SK-N-SH treated with all-trans-retinoic acid at 6 μM for 48 hours (cell line): ENCODE measurements around the gene ADARB2.

Experiments used
- ATAC-seq: fragments of 200-7000 bp; cut with Tn5 transposase; 3 replicates; pipeline ENCODE4 v1.9.1; 2020; ENCODE audit warnings: mild to moderate bottlenecking, moderate library complexity
- ARNTL ChIP-seq: fragments of 450-650 bp; formaldehyde crosslinking; IDR thresholded peaks from 2 replicates; pipeline ENCODE4 v1.5.0; 2020; ENCODE audit warnings: low read depth, mild to moderate bottlenecking, moderate library complexity, borderline replicate concordance
- CSDC2 ChIP-seq: fragments of 250-450 bp; sonication (Bioruptor Pico); IDR thresholded peaks from 2 replicates; pipeline ENCODE4 v1.5.0; 2020; ENCODE audit warnings: mild to moderate bottlenecking, moderate library complexity
- ESRRG ChIP-seq: fragments of 250-450 bp; sonication (Bioruptor Pico); IDR thresholded peaks from 2 replicates; pipeline ENCODE4 v1.6.1; 2021; ENCODE audit warnings: mild to moderate bottlenecking
- GLIS3 ChIP-seq: fragments of 250-450 bp; sonication (Bioruptor Pico); IDR thresholded peaks from 2 replicates; pipeline ENCODE4 v1.5.0; 2020; ENCODE audit warnings: mild to moderate bottlenecking, moderate library complexity
- ISL1 ChIP-seq: fragments of 250-450 bp; sonication (Bioruptor Pico); IDR thresholded peaks from 2 replicates; pipeline ENCODE4 v2.1.2; 2022; ENCODE audit warnings: mild to moderate bottlenecking, moderate library complexity
- OSR1 ChIP-seq: fragments of 250-450 bp; sonication (Bioruptor Pico); IDR thresholded peaks from 2 replicates; pipeline ENCODE4 v1.8.0; 2022; ENCODE audit warnings: moderate library complexity, mild to moderate bottlenecking, inconsistent platforms
- PPARA ChIP-seq: fragments of 250-450 bp; sonication (Bioruptor Pico); IDR thresholded peaks from 2 replicates; pipeline ENCODE4 v1.5.0; 2020; ENCODE audit warnings: mild to moderate bottlenecking, borderline replicate concordance
- RARB ChIP-seq: fragments of 250-450 bp; sonication (Bioruptor Pico); IDR thresholded peaks from 2 replicates; pipeline ENCODE4 v1.8.0; 2021; ENCODE audit warnings: mild to moderate bottlenecking, moderate library complexity
- SNAI2 ChIP-seq: fragments of 250-450 bp; sonication (Bioruptor Pico); IDR thresholded peaks from 2 replicates; pipeline ENCODE4 v1.5.0; 2020; ENCODE audit warnings: mild to moderate bottlenecking, moderate library complexity
- TCF4 ChIP-seq: fragments of 250-450 bp; sonication (Bioruptor Pico); IDR thresholded peaks from 2 replicates; pipeline ENCODE4 v1.8.0; 2021; ENCODE audit warnings: mild to moderate bottlenecking, moderate library complexity, borderline replicate concordance
- TOX ChIP-seq: fragments of 250-450 bp; sonication (Bioruptor Pico); IDR thresholded peaks from 2 replicates; pipeline ENCODE4 v1.8.0; 2021; ENCODE audit warnings: mild to moderate bottlenecking, moderate library complexity, borderline replicate concordance
- ZC3H10 ChIP-seq: fragments of 250-450 bp; sonication (Bioruptor Pico); IDR thresholded peaks from 2 replicates; pipeline ENCODE4 v1.5.1; 2021; ENCODE audit warnings: mild to moderate bottlenecking, moderate library complexity
- ZFP3 ChIP-seq: fragments of 250-450 bp; sonication (Bioruptor Pico); IDR thresholded peaks from 2 replicates; pipeline ENCODE4 v1.5.0; 2020; ENCODE audit warnings: mild to moderate bottlenecking, moderate library complexity
- ZFP30 ChIP-seq: fragments of 450-650 bp; formaldehyde crosslinking; IDR thresholded peaks from 2 replicates; pipeline ENCODE4 v1.5.0; 2022; ENCODE audit warnings: mild to moderate bottlenecking, moderate library complexity
- ZNF565 ChIP-seq: fragments of 450-650 bp; formaldehyde crosslinking; conservative IDR thresholded peaks from 2 replicates; pipeline ENCODE4 v1.5.0; 2020; ENCODE audit warnings: low read depth, mild to moderate bottlenecking, moderate library complexity
- ZNF70 ChIP-seq: fragments of 450-650 bp; formaldehyde crosslinking; IDR thresholded peaks from 2 replicates; pipeline ENCODE4 v1.5.0; 2020; ENCODE audit warnings: mild to moderate bottlenecking, moderate library complexity
- TF ChIP-seq, protein P1 (sequence below): fragments of 250-450 bp; sonication (Bioruptor Pico); IDR thresholded peaks from 2 replicates; pipeline ENCODE4 v1.5.1; 2020; ENCODE audit warnings: low read depth, mild to moderate bottlenecking, moderate library complexity
- TF ChIP-seq, protein P2 (sequence below): fragments of 250-450 bp; sonication (Bioruptor Pico); IDR thresholded peaks from 2 replicates; pipeline ENCODE4 v1.8.0; 2020; ENCODE audit warnings: mild to moderate bottlenecking, moderate library complexity, borderline replicate concordance
- TF ChIP-seq, protein P3 (sequence below): fragments of 250-450 bp; sonication (Bioruptor Pico); IDR thresholded peaks from 2 replicates; pipeline ENCODE4 v1.5.0; 2020; ENCODE audit warnings: mild to moderate bottlenecking, moderate library complexity
- TF ChIP-seq, protein P4 (sequence below): fragments of 250-450 bp; sonication (Bioruptor Pico); IDR thresholded peaks from 2 replicates; pipeline ENCODE4 v1.5.1; 2021; ENCODE audit warnings: mild to moderate bottlenecking, moderate library complexity
- TF ChIP-seq, protein P5 (sequence below): fragments of 250-450 bp; sonication (Bioruptor Pico); IDR thresholded peaks from 2 replicates; pipeline ENCODE4 v1.8.0; 2021; ENCODE audit warnings: low read depth, mild to moderate bottlenecking, moderate library complexity, borderline replicate concordance

ADARB2 gene

DNA sequence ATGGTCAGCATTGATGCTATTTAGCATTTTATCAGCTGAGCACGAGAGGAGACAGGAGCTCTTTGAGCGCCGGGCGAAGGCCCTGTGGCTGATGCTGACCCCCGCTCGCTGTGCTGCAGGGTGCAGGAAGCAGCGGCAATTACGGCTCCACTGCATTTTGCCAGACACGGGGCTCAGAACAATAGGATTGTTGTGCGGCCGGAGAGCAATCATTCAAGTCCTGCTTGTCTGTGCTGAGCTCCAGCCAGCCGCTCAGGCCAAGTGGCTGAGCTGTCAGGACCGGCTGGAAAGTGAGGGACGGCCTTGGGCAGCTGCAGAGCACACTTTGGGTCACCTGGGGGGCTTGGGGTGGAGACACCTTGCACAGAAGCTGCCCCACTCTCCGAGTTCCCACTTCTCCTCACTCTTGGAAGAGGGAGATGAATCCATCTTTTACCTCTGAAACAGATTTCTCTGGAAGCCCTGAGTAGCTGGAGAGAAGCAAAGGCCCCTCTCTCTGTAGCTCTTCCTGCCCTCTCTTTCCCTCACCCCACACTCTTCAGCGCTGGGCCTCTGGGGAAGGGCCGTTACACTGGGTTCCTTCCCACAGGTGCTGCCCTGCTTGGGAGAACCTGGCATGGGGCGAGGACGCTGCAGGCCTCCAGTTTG, 17.3 kb upstream of the ADARB2 start:
- TF ChIP-seq TCF4 = no peak
- TF ChIP-seq, protein P1, sequence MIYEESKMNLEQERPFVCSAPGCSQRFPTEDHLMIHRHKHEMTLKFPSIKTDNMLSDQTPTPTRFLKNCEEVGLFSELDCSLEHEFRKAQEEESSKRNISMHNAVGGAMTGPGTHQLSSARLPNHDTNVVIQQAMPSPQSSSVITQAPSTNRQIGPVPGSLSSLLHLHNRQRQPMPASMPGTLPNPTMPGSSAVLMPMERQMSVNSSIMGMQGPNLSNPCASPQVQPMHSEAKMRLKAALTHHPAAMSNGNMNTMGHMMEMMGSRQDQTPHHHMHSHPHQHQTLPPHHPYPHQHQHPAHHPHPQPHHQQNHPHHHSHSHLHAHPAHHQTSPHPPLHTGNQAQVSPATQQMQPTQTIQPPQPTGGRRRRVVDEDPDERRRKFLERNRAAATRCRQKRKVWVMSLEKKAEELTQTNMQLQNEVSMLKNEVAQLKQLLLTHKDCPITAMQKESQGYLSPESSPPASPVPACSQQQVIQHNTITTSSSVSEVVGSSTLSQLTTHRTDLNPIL (CRISPR knock-in tag) = no peak
- TF ChIP-seq CSDC2 (CRISPR knock-in tag) = no peak
- no peak for TF ChIP-seq ISL1 (CRISPR knock-in tag)
- no peak for TF ChIP-seq ZNF565 (CRISPR knock-in tag)
- TF ChIP-seq TOX (CRISPR knock-in tag) = no peak
- no peak for TF ChIP-seq ZC3H10 (CRISPR knock-in tag)
- TF ChIP-seq ESRRG (CRISPR knock-in tag) = no peak
- TF ChIP-seq, protein P2, sequence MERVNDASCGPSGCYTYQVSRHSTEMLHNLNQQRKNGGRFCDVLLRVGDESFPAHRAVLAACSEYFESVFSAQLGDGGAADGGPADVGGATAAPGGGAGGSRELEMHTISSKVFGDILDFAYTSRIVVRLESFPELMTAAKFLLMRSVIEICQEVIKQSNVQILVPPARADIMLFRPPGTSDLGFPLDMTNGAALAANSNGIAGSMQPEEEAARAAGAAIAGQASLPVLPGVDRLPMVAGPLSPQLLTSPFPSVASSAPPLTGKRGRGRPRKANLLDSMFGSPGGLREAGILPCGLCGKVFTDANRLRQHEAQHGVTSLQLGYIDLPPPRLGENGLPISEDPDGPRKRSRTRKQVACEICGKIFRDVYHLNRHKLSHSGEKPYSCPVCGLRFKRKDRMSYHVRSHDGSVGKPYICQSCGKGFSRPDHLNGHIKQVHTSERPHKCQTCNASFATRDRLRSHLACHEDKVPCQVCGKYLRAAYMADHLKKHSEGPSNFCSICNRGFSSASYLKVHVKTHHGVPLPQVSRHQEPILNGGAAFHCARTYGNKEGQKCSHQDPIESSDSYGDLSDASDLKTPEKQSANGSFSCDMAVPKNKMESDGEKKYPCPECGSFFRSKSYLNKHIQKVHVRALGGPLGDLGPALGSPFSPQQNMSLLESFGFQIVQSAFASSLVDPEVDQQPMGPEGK (CRISPR knock-in tag) = no peak
- TF ChIP-seq SNAI2 = no peak
- TF ChIP-seq, protein P3, sequence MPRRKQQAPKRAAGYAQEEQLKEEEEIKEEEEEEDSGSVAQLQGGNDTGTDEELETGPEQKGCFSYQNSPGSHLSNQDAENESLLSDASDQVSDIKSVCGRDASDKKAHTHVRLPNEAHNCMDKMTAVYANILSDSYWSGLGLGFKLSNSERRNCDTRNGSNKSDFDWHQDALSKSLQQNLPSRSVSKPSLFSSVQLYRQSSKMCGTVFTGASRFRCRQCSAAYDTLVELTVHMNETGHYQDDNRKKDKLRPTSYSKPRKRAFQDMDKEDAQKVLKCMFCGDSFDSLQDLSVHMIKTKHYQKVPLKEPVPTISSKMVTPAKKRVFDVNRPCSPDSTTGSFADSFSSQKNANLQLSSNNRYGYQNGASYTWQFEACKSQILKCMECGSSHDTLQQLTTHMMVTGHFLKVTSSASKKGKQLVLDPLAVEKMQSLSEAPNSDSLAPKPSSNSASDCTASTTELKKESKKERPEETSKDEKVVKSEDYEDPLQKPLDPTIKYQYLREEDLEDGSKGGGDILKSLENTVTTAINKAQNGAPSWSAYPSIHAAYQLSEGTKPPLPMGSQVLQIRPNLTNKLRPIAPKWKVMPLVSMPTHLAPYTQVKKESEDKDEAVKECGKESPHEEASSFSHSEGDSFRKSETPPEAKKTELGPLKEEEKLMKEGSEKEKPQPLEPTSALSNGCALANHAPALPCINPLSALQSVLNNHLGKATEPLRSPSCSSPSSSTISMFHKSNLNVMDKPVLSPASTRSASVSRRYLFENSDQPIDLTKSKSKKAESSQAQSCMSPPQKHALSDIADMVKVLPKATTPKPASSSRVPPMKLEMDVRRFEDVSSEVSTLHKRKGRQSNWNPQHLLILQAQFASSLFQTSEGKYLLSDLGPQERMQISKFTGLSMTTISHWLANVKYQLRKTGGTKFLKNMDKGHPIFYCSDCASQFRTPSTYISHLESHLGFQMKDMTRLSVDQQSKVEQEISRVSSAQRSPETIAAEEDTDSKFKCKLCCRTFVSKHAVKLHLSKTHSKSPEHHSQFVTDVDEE = no peak
- TF ChIP-seq RARB (CRISPR knock-in tag) = no peak
- TF ChIP-seq ARNTL (CRISPR knock-in tag) = no peak
- TF ChIP-seq, protein P4, sequence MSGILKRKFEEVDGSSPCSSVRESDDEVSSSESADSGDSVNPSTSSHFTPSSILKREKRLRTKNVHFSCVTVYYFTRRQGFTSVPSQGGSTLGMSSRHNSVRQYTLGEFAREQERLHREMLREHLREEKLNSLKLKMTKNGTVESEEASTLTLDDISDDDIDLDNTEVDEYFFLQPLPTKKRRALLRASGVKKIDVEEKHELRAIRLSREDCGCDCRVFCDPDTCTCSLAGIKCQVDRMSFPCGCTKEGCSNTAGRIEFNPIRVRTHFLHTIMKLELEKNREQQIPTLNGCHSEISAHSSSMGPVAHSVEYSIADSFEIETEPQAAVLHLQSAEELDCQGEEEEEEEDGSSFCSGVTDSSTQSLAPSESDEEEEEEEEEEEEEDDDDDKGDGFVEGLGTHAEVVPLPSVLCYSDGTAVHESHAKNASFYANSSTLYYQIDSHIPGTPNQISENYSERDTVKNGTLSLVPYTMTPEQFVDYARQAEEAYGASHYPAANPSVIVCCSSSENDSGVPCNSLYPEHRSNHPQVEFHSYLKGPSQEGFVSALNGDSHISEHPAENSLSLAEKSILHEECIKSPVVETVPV (CRISPR knock-in tag) = no peak
- TF ChIP-seq OSR1 (CRISPR knock-in tag) = no peak
- TF ChIP-seq PPARA (CRISPR knock-in tag) = no peak
- no peak for ATAC-seq

DNA sequence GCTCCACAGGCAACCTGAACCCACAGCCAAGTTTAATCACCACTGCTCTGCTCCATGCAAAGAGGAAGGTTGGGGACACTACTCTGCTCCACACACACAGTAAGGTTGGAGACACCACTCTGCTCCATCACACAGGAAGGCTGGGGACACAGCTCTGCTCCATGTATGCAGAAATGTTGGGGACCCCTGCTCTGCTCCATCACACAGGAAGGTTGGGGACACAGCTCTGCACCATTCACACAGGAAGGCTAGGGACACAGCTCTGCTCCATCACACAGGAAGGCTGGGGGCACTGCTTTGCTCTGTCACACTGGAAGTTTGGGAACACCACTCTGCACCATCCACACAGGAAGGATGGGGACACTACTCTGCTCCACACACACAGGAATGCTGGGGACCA, 14.8 kb upstream of the ADARB2 start:
- TF ChIP-seq SNAI2 (no peak), ZFP30 (CRISPR knock-in tag) (no peak)
- ATAC-seq = no peak

DNA sequence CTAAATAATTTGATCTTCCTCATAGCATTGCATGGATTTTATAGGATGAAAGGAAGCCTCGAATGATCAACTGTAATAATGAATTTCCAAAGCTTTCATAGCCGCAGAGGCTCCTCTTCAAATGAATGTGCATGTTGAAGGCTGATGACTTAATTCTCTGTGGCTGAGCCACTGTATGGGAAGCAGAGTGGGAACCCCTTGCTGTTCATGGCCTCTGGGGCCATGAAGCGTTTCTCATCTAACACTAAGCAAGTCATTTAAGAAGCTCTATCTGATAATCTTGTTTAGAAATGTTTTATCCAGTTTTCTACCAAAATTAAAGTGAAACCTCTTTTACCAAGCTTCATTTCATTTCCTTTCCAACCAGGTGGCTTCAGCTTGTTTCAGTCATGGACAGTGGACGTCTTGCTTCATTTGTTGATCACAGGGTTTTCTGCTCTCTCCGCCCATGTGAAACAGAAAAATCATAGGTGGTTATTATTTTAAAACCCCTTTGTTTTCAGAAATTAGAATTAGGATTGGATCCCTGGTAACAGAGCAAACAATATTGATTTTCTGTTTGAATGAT, 10.3 kb upstream of the ADARB2 start:
- ATAC-seq = no peak
- TF ChIP-seq ZFP30 (CRISPR knock-in tag) (no peak), ZNF70 (CRISPR knock-in tag) (no peak), GLIS3 (CRISPR knock-in tag) (no peak), TCF4 (no peak), ZC3H10 (CRISPR knock-in tag) (no peak), ZFP3 (CRISPR knock-in tag) (no peak), TOX (CRISPR knock-in tag) (no peak), ESRRG (CRISPR knock-in tag) (no peak), ZNF565 (CRISPR knock-in tag) (no peak)
- TF ChIP-seq, protein P5, sequence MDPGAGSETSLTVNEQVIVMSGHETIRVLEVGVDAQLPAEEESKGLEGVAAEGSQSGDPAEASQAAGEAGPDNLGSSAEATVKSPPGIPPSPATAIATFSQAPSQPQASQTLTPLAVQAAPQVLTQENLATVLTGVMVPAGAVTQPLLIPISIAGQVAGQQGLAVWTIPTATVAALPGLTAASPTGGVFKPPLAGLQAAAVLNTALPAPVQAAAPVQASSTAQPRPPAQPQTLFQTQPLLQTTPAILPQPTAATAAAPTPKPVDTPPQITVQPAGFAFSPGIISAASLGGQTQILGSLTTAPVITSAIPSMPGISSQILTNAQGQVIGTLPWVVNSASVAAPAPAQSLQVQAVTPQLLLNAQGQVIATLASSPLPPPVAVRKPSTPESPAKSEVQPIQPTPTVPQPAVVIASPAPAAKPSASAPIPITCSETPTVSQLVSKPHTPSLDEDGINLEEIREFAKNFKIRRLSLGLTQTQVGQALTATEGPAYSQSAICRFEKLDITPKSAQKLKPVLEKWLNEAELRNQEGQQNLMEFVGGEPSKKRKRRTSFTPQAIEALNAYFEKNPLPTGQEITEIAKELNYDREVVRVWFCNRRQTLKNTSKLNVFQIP (CRISPR knock-in tag) = no peak
- TF ChIP-seq, protein P4 (CRISPR knock-in tag) = no peak
- TF ChIP-seq, all 23 proteins: peak for 0
